Natural killer cell (primary cell): ENCODE measurements around the gene CBFA2T3. TPM values are rescaled to one million over a fixed set of nuclear protein-coding genes. Genes with fewer than 3 reads are reported as not detected.

Experiments
- ATAC-seq, 3 donors: fragments of 150-1000 bp in 2 of 3; fragments of 200-7000 bp in 1 of 3; cut with Tn5 transposase; 1 replicate in 1 of 3; 2 replicates in 2 of 3; pipeline ENCODE4 v1.10.0; 2021; ENCODE audit warnings: mild to moderate bottlenecking in 2 of 3, moderate library complexity in 2 of 3
- DNase-seq, 2 donors: peaks; one replicate each; pipeline versions ENCODE4 v3.0.0 to v3.0.0-alpha.2; 2013 to 2021; ENCODE audit warnings: mixed read lengths in 1 of 2
- H3K27ac ChIP-seq: one replicate; pipeline ENCODE4 v1.5.1; 2013; ENCODE audit warnings: mild to moderate bottlenecking, low read length
- H3K27me3 ChIP-seq: one replicate; pipeline ENCODE4 v1.6.1; 2013; ENCODE audit warnings: low read length; ENCODE audit not compliant: control insufficient read depth, insufficient read depth
- H3K36me3 ChIP-seq: one replicate; pipeline ENCODE4 v1.6.1; 2013; ENCODE audit warnings: low read length; ENCODE audit not compliant: control insufficient read depth, insufficient read depth
- H3K4me1 ChIP-seq: one replicate; pipeline ENCODE4 v1.6.1; 2013; ENCODE audit warnings: low read length; ENCODE audit not compliant: control insufficient read depth, insufficient read depth
- H3K4me3 ChIP-seq: one replicate; pipeline ENCODE4 v1.5.1; 2013; ENCODE audit warnings: low read length
- H3K9me3 ChIP-seq: one replicate; pipeline ENCODE4 v1.6.1; 2013; ENCODE audit warnings: low read length; ENCODE audit not compliant: control insufficient read depth, insufficient read depth
- H3K27ac Mint-ChIP-seq, 2 donors: one replicate each; pipeline ENCODE4 v1.8.0; 2022; ENCODE audit warnings: mild to moderate bottlenecking in 2 of 2, mixed read lengths in 2 of 2, moderate library complexity in 1 of 2
- H3K27me3 Mint-ChIP-seq, 2 donors: one replicate each; pipeline ENCODE4 v1.8.0; 2022; ENCODE audit warnings: low read depth in 2 of 2, mixed read lengths in 2 of 2
- H3K36me3 Mint-ChIP-seq: one replicate; pipeline ENCODE4 v1.8.0; 2022; ENCODE audit warnings: mixed read lengths
- H3K4me1 Mint-ChIP-seq, 2 donors: one replicate each; pipeline ENCODE4 v1.8.0; 2022; ENCODE audit warnings: mixed read lengths in 2 of 2
- H3K4me3 Mint-ChIP-seq: one replicate; pipeline ENCODE4 v1.8.0; 2022; ENCODE audit warnings: mild to moderate bottlenecking, moderate library complexity, mixed read lengths
- H3K9me3 Mint-ChIP-seq, 2 donors: one replicate each; pipeline ENCODE4 v1.8.0; 2022; ENCODE audit warnings: mixed read lengths in 2 of 2
- CTCF ChIP-seq: fragments of 200-600 bp; IDR thresholded peaks from one replicate; pipeline ENCODE4 v1.8.0; 2022; ENCODE audit warnings: antibody characterized with exemption
- WGBS: methylation state at CpG from one replicate; pipeline ENCODE4 v1.1.7; 2013; ENCODE audit warnings: missing lambda C conversion rate; ENCODE audit not compliant: insufficient coverage; 5-methylcytosine and 5-hydroxymethylcytosine counted together
- intact Hi-C: fragments of 100-400 bp; cut with micrococcal nuclease; formaldehyde crosslinking; loops from one replicate; pipeline ENCODE4 v1.14.2; 2022
- total RNA-seq, 4 donors: library from RNA; stranded (reverse); fragments of 120-200 nt in 1 of 4; gene quantifications; one replicate each; pipeline versions ENCODE4 v1.2.3 to v1.2.4, GENCODE V29; 2013 to 2022

The CBFA2T3 gene
- total RNA-seq, 3 donors from 2014 or later (not counting 1 experiment from before 2014, with no cell fraction given), result 2.5 to 7.8 (median 4.2) TPM

GRCh38 chr16:88948781-88949490 lies 28.1 kb downstream of the CBFA2T3 start:
- H3K27me3 Mint-ChIP-seq, result peaks cover 10 to 46% of the 10 kb centered on the region in 2 donors
- no peak for TF ChIP-seq CTCF
- intact Hi-C loops, result no loop called here
- Histone ChIP-seq H3K4me1 (no peaks in the 10 kb centered on the region), H3K36me3 (no peaks in the 10 kb centered on the region), H3K9me3 (no peaks in the 10 kb centered on the region), H3K27me3 (no peaks in the 10 kb centered on the region), H3K4me3 (no peak overlapping the region), H3K27ac (no peak overlapping the region)
- ATAC-seq (no peak), DNase-seq (no peak)
- H3K4me3 Mint-ChIP-seq, result no peak overlapping the region
- H3K4me1 Mint-ChIP-seq, result no peaks in the 10 kb centered on the region
- WGBS, result 96% methylated on average over 15 of the region's 17 CpGs
- H3K36me3 Mint-ChIP-seq, result no peaks in the 10 kb centered on the region
- no peaks in the 10 kb centered on the region for H3K9me3 Mint-ChIP-seq
- H3K27ac Mint-ChIP-seq, result no peak overlapping the region

GRCh38 chr16:88945473-88945872 lies 31.5 kb downstream of the CBFA2T3 start:
- DNase-seq, result no peak
- Mint-ChIP-seq H3K27ac (no peak overlapping the region), H3K4me3 (no peak overlapping the region)

GRCh38 chr16:88943741-88944140 lies 33.3 kb downstream of the CBFA2T3 start:
- Histone ChIP-seq H3K27me3 (peaks cover 17% of the 10 kb centered on the region), H3K36me3 (no peaks in the 10 kb centered on the region), H3K4me3 (no peak overlapping the region), H3K4me1 (peaks cover 33% of the 10 kb centered on the region), H3K9me3 (no peaks in the 10 kb centered on the region), H3K27ac (no peak overlapping the region)
- H3K36me3 Mint-ChIP-seq, result no peaks in the 10 kb centered on the region
- no peak overlapping the region for H3K27ac Mint-ChIP-seq
- 93% methylated on average over 20 of the region's 20 CpGs for WGBS
- no peak overlapping the region for H3K4me3 Mint-ChIP-seq
- no peaks in the 10 kb centered on the region for H3K9me3 Mint-ChIP-seq
- TF ChIP-seq CTCF, result no peak
- ATAC-seq (no peak), DNase-seq (no peak)
- peaks cover 28 to 49% of the 10 kb centered on the region in 2 donors for H3K27me3 Mint-ChIP-seq
- intact Hi-C loops, result loop anchor here (5.0 kb wide), 1 partner anchor 224 kb away; no protein-coding TSS in a partner anchor
- H3K4me1 Mint-ChIP-seq, result peaks cover 0 to 6% of the 10 kb centered on the region in 2 donors

More at GRCh38 chr16:88945473-88945872, 31.5 kb downstream of the CBFA2T3 start:
- ATAC-seq, result no peak
- Histone ChIP-seq H3K4me1 (peaks cover 21% of the 10 kb centered on the region), H3K4me3 (no peak overlapping the region), H3K36me3 (no peaks in the 10 kb centered on the region), H3K9me3 (no peaks in the 10 kb centered on the region), H3K27me3 (peaks cover 12% of the 10 kb centered on the region), H3K27ac (no peak overlapping the region)
- 46% methylated on average over 10 of the region's 10 CpGs for WGBS
- Mint-ChIP-seq H3K4me1 (no peaks in the 10 kb centered on the region), H3K9me3 (no peaks in the 10 kb centered on the region), H3K36me3 (no peaks in the 10 kb centered on the region), H3K27me3 (peaks cover 20 to 46% of the 10 kb centered on the region in 2 donors)
- no peak for TF ChIP-seq CTCF
- intact Hi-C loops, result no loop called here
